ENCODE results near the gene EXOC6.

DNA sequence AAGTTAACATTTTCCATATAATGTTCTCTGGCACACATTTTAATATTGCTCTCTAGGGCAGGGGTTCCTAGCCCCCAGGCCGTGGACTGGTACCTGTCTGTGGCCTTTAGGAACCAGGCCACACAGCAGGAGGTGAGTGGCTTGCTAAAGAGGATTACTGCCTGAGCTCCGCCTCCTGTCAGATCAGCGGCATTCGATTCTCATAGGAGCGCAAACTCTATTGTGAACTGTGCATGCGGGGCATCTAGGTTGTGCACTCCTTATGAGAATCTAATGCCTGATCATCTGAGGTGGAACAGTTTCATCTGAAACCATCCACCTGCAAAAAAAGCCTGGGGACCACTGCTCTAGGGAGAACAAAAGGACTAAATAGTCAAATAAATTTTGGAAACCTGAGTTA, 65.7 kb downstream of the EXOC6 start:
- TF ChIP-seq, protein P1, sequence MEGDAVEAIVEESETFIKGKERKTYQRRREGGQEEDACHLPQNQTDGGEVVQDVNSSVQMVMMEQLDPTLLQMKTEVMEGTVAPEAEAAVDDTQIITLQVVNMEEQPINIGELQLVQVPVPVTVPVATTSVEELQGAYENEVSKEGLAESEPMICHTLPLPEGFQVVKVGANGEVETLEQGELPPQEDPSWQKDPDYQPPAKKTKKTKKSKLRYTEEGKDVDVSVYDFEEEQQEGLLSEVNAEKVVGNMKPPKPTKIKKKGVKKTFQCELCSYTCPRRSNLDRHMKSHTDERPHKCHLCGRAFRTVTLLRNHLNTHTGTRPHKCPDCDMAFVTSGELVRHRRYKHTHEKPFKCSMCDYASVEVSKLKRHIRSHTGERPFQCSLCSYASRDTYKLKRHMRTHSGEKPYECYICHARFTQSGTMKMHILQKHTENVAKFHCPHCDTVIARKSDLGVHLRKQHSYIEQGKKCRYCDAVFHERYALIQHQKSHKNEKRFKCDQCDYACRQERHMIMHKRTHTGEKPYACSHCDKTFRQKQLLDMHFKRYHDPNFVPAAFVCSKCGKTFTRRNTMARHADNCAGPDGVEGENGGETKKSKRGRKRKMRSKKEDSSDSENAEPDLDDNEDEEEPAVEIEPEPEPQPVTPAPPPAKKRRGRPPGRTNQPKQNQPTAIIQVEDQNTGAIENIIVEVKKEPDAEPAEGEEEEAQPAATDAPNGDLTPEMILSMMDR (conservative IDR thresholded peaks at IDR 0.05; ENCODE audit: low read length) = no peak
- TF ChIP-seq EZH2phosphoT487 (IDR thresholded peaks at IDR 0.05; ENCODE audit: borderline replicate concordance, low read depth, low read length) = no peak
